Activated CD8-positive, alpha-beta memory T cell treated with anti-CD3 and anti-CD28 coated beads, Interleukin-2, amount 10 ng/mL, durations not matched to agents 7 days and 5 days (primary cell): ENCODE measurements around the gene CHFR. TPM values are rescaled to one million over a fixed set of nuclear protein-coding genes. Genes with fewer than 3 reads are reported as not detected.
A peak's percentile ranks its signal among the peaks of the same experiment; 100 is the strongest.
"Not testable (repeated sequence)": the region's sequence is repeated elsewhere in the genome, so short reads cannot be mapped to it uniquely, and the experiment has no call there.

Experiments used
- ATAC-seq: fragments of 150-1000 bp; cut with Tn5 transposase; one replicate; pipeline ENCODE4 v1.10.0; 2021; ENCODE audit warnings: moderate library complexity
- CTCF ChIA-PET: fragments of 350-600 bp; sonication (Branson Sonifier 250); formaldehyde crosslinking; loops from one replicate; lab custom pipeline; 2021; ENCODE audit warnings: antibody characterized with exemption; lab: Charles Lee
- DNase-seq: peaks from one replicate; pipeline ENCODE4 v3.0.0-alpha.2; 2020
- H3K27ac Mint-ChIP-seq: one replicate; pipeline ENCODE4 v1.8.0; 2021; ENCODE audit warnings: mild to moderate bottlenecking, mixed read lengths
- H3K27me3 Mint-ChIP-seq: one replicate; pipeline ENCODE4 v1.8.0; 2021; ENCODE audit warnings: mixed read lengths
- H3K36me3 Mint-ChIP-seq: one replicate; pipeline ENCODE4 v1.8.0; 2021; ENCODE audit warnings: mild to moderate bottlenecking, mixed read lengths
- H3K4me1 Mint-ChIP-seq: one replicate; pipeline ENCODE4 v1.8.0; 2021; ENCODE audit warnings: mixed read lengths
- H3K4me3 Mint-ChIP-seq: one replicate; pipeline ENCODE4 v1.8.0; 2021; ENCODE audit warnings: mild to moderate bottlenecking, moderate library complexity, mixed read lengths
- H3K9me3 Mint-ChIP-seq: one replicate; pipeline ENCODE4 v1.8.0; 2022; ENCODE audit warnings: low read depth, mixed read lengths
- total RNA-seq, 2 experiments: library from RNA; stranded (reverse); gene quantifications; one replicate each; pipeline ENCODE4 v1.2.3, GENCODE V29; 2021

CHFR gene
- total RNA-seq, 2 experiments from 2014 or later: 87.7 to 89.7 TPM

DNA sequence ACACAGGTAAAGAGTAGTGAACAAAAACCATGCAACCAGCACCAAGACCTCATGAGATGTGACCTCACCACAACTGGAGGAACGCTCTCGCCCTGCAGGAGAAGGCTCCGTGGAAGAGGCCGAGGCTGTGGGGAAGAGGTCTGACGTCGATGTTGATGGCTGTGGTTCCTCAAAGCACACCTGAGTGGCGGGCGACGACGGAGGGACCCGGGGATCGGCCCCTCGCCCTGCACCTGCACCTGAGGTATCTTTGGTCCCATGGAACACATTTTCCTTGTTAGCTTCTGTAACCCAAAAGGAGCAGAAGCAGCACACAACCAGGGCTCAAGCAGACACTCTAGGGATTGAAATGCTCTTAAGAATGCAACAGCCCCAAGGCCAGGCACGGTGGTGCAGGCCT is 17.9 kb downstream of the CHFR start:
- ATAC-seq: no peak
- DNase-seq: no peak
- Mint-ChIP-seq H3K27me3 (no peaks in the 10 kb centered on the region), H3K9me3 (no peaks in the 10 kb centered on the region), H3K27ac (no peak overlapping the region), H3K4me1 (peaks cover 35% of the 10 kb centered on the region), H3K36me3 (peaks cover 62% of the 10 kb centered on the region), H3K4me3 (no peak overlapping the region)
- CTCF ChIA-PET: no interaction called here

DNA sequence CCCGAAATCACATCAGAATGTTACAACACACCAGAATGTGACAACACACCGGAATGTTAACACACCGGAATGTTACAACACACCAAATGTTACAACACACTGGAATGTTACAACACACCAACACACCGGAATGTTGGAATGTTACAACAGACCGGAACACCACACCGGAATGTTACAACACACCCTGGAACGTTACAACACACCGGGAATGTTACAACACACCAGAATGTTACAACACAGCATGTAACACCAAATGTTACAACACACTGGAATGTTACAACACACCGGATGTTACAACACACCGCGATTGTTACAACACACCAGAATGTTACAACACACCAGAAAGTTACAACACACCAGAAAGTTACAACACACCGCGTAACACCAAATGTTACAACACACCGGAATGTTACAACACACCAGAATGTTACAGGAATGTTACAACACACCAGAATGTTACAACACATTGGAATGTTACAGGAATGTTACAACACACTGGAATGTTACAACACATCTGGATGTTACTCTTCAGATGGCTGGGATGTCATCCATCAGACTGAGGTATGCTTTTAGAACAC is 21.1 kb downstream of the CHFR start:
- Mint-ChIP-seq H3K27me3 (no peaks in the 10 kb centered on the region), H3K27ac (no peak overlapping the region), H3K4me1 (peaks cover 12% of the 10 kb centered on the region), H3K4me3 (no peak overlapping the region), H3K36me3 (peaks cover 45% of the 10 kb centered on the region), H3K9me3 (no peaks in the 10 kb centered on the region)
- CTCF ChIA-PET: no interaction called here
- DNase-seq: no peak
- no peak for ATAC-seq

DNA sequence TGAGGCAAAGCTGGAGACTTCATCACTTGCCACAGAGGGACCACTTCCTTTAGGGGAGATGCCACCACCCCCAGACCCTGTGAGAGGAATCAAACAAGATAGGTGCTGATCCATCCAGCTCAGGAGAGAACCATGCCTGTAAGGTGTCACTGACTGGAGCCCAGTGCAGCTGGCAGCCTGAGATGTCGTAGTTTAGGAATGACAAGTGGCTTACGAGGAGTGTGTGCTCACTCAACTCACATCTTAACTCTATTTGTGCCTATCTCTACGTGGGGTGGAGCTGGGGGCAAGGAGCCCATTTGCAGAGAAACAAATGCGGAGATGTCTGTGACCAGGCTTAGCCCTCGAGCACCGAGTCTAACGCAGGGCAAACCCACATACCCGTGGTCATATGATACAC is 25.8 kb downstream of the CHFR start:
- CTCF ChIA-PET: interaction anchor here (1.2 kb wide), 1 partner anchor 44 kb away, joined by 4 read pairs; no protein-coding TSS in a partner anchor
- Mint-ChIP-seq H3K9me3 (no peaks in the 10 kb centered on the region), H3K4me1 (peaks cover 5% of the 10 kb centered on the region), H3K27me3 (no peaks in the 10 kb centered on the region), H3K4me3 (no peak overlapping the region), H3K36me3 (peaks cover 44% of the 10 kb centered on the region), H3K27ac (no peak overlapping the region)
- DNase-seq (no peak), ATAC-seq (no peak)

DNA sequence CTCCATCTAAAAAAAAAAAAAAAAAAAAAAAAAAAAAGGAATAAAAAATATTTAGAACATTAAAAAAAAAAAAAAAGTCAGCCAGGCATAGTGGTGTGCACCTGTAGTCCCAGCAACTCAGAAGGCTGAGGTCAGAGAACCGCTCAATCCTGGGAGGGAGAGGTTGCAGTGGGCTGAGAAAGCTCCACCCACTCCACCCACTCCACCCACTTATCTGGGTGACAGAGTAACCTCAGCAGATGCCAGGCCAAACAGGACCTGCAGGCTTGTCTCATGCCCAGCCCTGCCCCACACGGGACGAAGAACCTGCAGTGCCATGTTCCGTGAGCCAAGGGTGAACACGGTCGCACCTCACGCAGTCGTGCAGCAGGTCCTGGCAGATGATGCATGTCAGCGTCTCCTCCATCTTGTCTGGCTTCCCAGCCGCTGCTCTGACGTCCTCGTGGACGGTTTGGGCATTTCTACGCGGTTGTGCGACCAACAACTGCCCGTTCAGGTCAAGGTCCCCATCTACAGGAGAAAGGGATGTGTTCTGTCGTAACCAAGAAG is 28.6 kb downstream of the CHFR start:
- Mint-ChIP-seq H3K9me3 (no peaks in the 10 kb centered on the region), H3K36me3 (peaks cover 50% of the 10 kb centered on the region), H3K27ac (no peak overlapping the region), H3K4me3 (no peak overlapping the region), H3K4me1 (no peaks in the 10 kb centered on the region), H3K27me3 (no peaks in the 10 kb centered on the region)
- CTCF ChIA-PET: no interaction called here
- no peak for DNase-seq
- ATAC-seq: peak; percentile 16

DNA sequence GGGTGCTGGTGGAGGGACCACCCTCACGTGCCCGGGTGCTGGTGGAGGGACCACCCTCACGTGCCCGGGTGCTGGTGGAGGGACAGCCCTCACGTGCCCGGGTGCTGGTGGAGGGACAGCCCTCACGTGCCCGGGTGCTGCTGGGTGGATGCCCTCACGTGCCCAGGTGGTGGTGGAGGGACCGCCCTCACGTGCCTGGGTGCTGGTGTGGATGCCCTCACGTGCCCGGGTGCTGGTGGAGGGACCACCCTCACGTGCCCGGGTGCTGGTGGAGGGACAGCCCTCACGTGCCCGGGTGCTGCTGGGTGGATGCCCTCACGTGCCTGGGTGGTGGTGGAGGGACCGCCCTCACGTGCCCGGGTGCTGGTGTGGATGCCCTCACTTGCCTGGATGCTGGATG is 30.4 kb downstream of the CHFR start:
- DNase-seq, H3K27ac Mint-ChIP-seq, H3K4me1 Mint-ChIP-seq, CTCF ChIA-PET, H3K27me3 Mint-ChIP-seq, H3K9me3 Mint-ChIP-seq, H3K4me3 Mint-ChIP-seq, ATAC-seq: not testable (repeated sequence)
- peaks cover 57% of the 10 kb centered on the region for H3K36me3 Mint-ChIP-seq

DNA sequence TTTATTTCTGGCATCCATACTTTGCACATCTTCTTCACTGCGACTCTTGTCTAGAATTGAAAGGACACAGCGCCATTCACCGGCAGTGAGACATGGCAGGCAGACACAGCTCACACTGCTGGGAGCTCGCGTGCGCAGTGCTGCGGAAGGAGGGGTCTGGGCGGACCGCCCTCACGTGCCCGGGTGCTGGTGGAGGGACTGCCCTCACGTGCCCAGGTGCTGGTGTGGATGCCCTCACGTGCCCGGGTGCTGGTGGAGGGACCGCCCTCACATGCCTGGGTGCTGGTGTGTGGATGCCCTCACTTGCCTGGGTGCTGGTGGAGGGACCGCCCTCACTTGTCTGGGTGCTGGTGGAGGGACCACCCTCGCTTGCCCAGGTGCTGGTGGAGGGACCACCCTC is 30.8 kb downstream of the CHFR start:
- Mint-ChIP-seq H3K36me3 (peaks cover 56% of the 10 kb centered on the region), H3K27ac (no peak overlapping the region), H3K4me1 (no peaks in the 10 kb centered on the region), H3K27me3 (no peaks in the 10 kb centered on the region), H3K4me3 (no peak overlapping the region), H3K9me3 (no peaks in the 10 kb centered on the region)
- CTCF ChIA-PET: no interaction called here
- ATAC-seq (no peak), DNase-seq (no peak)

DNA sequence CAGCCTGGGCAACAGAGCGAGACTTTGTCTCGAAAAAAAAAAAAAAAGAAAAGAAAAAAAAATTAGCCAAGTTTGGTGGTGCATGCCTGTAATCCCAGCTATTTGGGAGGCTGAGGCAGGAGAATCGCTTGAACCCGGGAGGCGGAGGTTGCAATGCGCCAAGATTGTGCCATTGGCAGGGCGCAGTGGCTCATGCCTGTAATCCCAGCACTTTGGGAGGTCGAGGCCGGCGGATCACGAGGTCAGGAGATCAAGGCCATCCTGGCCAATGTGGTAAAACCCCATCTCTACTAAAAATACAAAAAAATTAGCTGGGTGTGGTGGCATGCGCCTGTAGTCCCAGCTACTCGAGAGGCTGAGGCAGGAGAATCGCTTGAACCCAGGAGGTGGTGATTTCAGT is 32.2 kb downstream of the CHFR start:
- ATAC-seq, H3K27ac Mint-ChIP-seq, H3K4me3 Mint-ChIP-seq, DNase-seq, H3K9me3 Mint-ChIP-seq, H3K27me3 Mint-ChIP-seq, H3K4me1 Mint-ChIP-seq, CTCF ChIA-PET: not testable (repeated sequence)
- H3K36me3 Mint-ChIP-seq: peaks cover 53% of the 10 kb centered on the region

DNA sequence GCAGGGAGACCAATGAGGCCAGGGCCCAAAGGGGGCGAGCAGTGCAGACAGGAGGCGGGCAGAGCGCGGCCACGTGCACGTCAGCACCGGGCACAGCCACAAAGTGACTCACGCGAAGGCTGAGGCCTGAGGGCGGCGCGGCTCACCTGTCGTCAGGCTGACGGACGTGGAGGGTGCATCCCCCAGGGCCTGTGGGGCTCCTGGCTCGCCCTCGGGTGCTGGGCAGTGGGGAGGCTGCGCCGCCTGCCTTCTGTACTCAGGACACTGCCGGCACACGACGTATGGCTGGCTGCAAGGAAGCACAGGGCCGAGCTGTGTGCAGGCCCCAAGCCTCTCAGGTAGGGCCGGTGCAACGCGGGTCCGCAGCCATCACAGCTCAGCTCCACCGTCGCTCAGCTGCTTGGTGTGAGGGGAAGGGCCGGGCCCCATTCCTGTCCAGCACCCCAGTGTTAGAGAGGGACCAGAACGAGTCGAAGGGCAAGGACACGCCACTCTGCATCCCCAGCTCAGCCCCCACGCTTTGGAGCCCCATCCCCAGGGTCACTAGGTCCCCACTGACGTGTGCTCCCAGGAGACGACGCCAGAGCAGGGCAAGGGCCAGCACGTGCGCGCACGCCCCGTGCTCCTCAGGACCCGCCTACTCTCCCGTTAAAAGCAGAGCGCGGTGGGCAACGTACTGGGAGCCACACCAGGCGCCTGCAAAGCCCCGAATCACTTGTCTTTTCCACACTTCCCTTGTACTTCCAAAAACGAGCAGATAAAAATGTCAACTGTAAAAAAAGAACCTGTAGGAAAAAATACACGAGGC is 33.9 kb downstream of the CHFR start:
- CTCF ChIA-PET: interaction anchor here (1.4 kb wide), 1 partner anchor 10 kb away, joined by 3 read pairs; no protein-coding TSS in a partner anchor
- Mint-ChIP-seq H3K27me3 (no peaks in the 10 kb centered on the region), H3K4me3 (no peak overlapping the region), H3K36me3 (peaks cover 46% of the 10 kb centered on the region), H3K4me1 (no peaks in the 10 kb centered on the region), H3K27ac (no peak overlapping the region), H3K9me3 (no peaks in the 10 kb centered on the region)
- no peak for ATAC-seq
- no peak for DNase-seq

DNA sequence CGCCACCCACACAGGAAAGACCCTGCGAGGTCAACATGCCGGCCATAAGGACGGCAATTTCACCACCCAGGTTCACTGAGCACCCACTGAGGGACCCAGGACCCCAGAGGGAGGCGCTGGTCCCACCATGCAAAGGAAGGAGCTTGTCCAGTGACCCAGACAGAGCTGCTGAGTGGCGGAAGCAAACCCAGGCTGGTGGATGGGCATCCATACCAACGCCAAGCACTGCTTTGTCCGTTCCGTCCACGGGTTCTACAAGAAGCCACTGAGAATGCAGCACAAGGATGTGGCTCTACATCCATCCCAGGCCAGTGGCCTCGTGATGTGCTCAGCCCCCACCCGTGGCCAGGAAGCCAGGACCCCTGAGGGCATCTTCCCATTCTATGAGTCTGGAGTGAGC is 34.9 kb downstream of the CHFR start:
- no peaks in the 10 kb centered on the region for H3K9me3 Mint-ChIP-seq
- H3K27ac Mint-ChIP-seq: no peak overlapping the region
- H3K4me1 Mint-ChIP-seq: no peaks in the 10 kb centered on the region
- no peaks in the 10 kb centered on the region for H3K27me3 Mint-ChIP-seq
- no peak for ATAC-seq
- H3K4me3 Mint-ChIP-seq: no peak overlapping the region
- peaks cover 48% of the 10 kb centered on the region for H3K36me3 Mint-ChIP-seq
- CTCF ChIA-PET: no interaction called here
- DNase-seq: no peak

DNA sequence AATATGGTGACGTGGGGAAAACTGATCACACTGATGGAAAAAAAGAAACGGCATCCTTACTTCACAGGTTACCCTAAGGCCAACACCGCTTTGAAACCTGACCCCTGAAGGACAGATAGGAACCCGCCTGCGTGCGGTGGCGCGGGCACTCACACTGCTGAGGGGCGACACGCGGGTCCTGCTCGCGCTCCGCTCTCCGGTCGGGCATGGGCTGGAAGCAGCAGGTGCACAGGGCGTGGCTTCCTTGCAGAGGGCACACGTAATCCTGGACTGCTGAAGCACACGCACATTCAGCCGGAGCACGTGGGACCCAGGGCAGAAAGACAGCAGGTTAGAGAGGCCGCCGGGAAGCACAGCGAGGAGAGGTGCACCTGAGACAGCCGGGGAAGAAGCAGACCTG is 35.9 kb downstream of the CHFR start:
- Mint-ChIP-seq H3K9me3 (no peaks in the 10 kb centered on the region), H3K4me1 (no peaks in the 10 kb centered on the region), H3K27ac (no peak overlapping the region), H3K36me3 (peaks cover 51% of the 10 kb centered on the region), H3K4me3 (no peak overlapping the region), H3K27me3 (no peaks in the 10 kb centered on the region)
- no peak for ATAC-seq
- no peak for DNase-seq
- CTCF ChIA-PET: interaction anchor here (0.6 kb wide), 1 partner anchor 25 kb away, joined by 3 read pairs; no protein-coding TSS in a partner anchor

DNA sequence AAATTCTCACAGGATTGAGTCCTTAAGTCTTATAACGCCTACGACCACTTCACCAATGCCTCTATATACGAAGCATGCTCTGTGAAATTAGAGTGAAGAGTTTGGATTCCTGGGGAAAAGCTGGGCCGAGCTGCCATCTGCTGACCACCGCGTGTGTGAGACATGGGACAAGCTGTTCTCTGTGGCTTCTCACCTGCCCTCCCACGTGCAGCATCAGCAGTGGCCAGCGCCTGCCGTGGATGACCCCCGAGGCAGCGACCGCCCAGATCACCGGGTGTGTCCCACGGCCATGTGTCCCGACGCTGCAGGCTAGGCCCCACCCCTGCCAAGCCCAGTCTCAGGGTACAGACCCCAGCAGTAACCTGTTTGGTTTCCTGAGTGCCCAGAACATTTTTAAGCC is 37.1 kb downstream of the CHFR start:
- peaks cover 48% of the 10 kb centered on the region for H3K36me3 Mint-ChIP-seq
- CTCF ChIA-PET: interaction anchor here (1.4 kb wide), 1 partner anchor 54 kb away, joined by 5 read pairs; no protein-coding TSS in a partner anchor

DNA sequence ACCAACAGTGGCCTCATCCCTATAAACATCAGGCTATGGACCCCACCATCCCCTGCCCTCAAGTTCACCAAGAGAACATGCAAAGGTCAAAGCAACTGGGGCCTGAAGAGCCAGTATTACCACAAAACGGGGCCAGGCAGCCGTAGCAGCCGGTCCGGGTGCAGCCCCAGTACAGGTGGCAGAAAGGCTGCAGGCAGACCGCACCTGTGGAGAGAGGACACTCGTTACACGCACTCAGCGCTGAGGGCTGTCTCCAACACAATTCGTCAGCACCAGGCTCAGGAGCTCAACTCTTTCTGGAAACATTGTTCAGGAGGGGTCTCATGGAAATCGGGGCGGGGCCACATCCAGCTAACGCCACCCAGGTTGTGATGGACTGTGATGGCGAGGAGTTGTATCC is 38.9 kb downstream of the CHFR start:
- H3K36me3 Mint-ChIP-seq: peaks cover 44% of the 10 kb centered on the region
- H3K9me3 Mint-ChIP-seq: no peaks in the 10 kb centered on the region
- H3K4me1 Mint-ChIP-seq: no peaks in the 10 kb centered on the region
- CTCF ChIA-PET: interaction anchor here (1.2 kb wide), 1 partner anchor 56 kb away, joined by 3 read pairs; no protein-coding TSS in a partner anchor
- no peak for ATAC-seq
- no peak overlapping the region for H3K4me3 Mint-ChIP-seq
- H3K27me3 Mint-ChIP-seq: no peaks in the 10 kb centered on the region
- no peak for DNase-seq
- H3K27ac Mint-ChIP-seq: peak overlapping the region; percentile 36

More for the DNA sequence above, 37.1 kb downstream of the CHFR start:
- Mint-ChIP-seq H3K9me3 (no peaks in the 10 kb centered on the region), H3K4me3 (no peak overlapping the region), H3K27ac (no peak overlapping the region), H3K4me1 (no peaks in the 10 kb centered on the region), H3K27me3 (no peaks in the 10 kb centered on the region)
- no peak for DNase-seq
- ATAC-seq: no peak

DNA sequence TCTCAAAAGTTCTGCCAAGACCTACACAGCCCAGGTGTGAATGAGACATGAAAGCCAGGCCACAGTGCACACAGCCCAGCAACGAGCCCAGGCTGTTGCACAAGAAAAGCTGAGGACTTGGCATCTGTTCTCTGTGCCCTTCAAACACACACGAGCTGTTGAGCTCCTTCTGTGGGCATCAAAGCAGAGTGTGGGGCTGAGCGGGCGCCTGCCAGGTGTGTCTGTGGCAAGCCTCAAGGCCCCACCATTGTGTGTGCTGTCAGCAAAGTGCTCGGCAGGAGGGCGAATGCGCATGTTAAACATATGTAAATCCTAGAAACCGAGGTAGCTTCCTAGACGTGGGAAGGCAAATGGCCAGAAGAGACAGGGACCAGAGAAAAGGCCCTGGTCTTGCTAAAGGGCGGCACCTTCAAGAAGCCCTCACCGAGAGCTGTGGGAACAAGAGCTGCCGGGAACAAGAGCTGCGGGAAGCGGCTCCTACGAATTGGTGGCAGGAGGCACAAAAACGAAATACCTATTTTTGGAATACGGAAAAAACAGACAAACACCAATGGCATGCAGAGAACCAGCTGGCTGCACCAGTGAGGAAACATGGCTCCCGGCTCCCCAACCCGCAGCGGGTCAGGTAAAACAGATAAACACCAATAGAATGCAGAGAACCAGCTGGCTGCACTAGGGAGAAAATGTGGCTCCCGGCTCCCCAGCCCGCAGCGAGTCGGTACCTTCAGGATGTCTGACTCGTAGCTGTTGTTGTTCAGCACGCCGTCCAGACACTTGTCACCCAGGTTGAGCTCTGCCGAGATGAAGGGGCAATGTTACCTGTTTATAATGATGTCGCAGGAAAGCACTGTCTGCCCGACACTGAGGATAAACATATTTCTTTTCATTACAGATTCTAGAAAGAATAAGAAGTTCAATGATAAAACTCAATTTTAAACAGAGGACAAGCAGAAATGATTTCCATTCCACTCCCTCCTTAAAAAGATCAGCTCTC is 39.7 kb downstream of the CHFR start:
- no peaks in the 10 kb centered on the region for H3K4me1 Mint-ChIP-seq
- DNase-seq: no peak
- peaks cover 41% of the 10 kb centered on the region for H3K36me3 Mint-ChIP-seq
- ATAC-seq: no peak
- H3K9me3 Mint-ChIP-seq: no peaks in the 10 kb centered on the region
- H3K27ac Mint-ChIP-seq: no peak overlapping the region
- H3K4me3 Mint-ChIP-seq: no peak overlapping the region
- H3K27me3 Mint-ChIP-seq: no peaks in the 10 kb centered on the region
- CTCF ChIA-PET: interaction anchor here (1.2 to 1.4 kb wide), 2 partner anchors 57 kb away, joined by 3 to 4 read pairs; no protein-coding TSS in a partner anchor
